Sigmoid colon (tissue), 7 donors: Measurements from ENCODE around the gene HS3ST4. TPM values are rescaled to one million over a fixed set of nuclear protein-coding genes. Genes with fewer than 3 reads are reported as not detected.

Experiments used
- DNase-seq: peaks from one replicate; pipeline ENCODE4 v3.0.0-alpha.2; 2019
- H3K27ac ChIP-seq, 4 donors: fragments of 200-600 bp; sonication (generic); one replicate each; pipeline ENCODE4 v1.5.1; 2016 to 2019; ENCODE audit warnings: mild to moderate bottlenecking in 1 of 4
- H3K27me3 ChIP-seq, 3 donors: fragments of 200-600 bp; sonication (generic); one replicate each; pipeline ENCODE4 v1.5.1; 2019; ENCODE audit warnings: mild to moderate bottlenecking in 1 of 3
- H3K36me3 ChIP-seq, 4 donors: fragments of 200-600 bp; sonication (generic); one replicate each; pipeline ENCODE4 v1.5.1; 2016 to 2019
- H3K4me1 ChIP-seq, 4 donors: fragments of 200-600 bp; sonication (generic); one replicate each; pipeline ENCODE4 v1.5.1; 2017 to 2019
- H3K4me3 ChIP-seq, 4 donors: fragments of 200-600 bp; sonication (generic); one replicate each; pipeline ENCODE4 v1.5.1; 2017 to 2019; ENCODE audit warnings: mild to moderate bottlenecking in 2 of 4, moderate library complexity in 1 of 4
- H3K9me3 ChIP-seq, 4 donors: fragments of 200-600 bp in 3 of 4; sonication (generic) in 3 of 4; one replicate each; pipeline versions ENCODE4 v1.5.1 to v1.6.1; 2013 to 2019
- CTCF ChIP-seq, 4 experiments: fragments of 450-650 bp in 3 of 4; fragments of 200-600 bp in 1 of 4; IDR thresholded peaks; one replicate each; pipeline ENCODE4 v1.5.1; 2016 to 2019; ENCODE audit warnings: antibody characterized with exemption in 4 of 4, mild to moderate bottlenecking in 3 of 4, moderate library complexity in 2 of 4
- EP300 ChIP-seq, 4 donors: sonication (generic); formaldehyde crosslinking; IDR thresholded peaks; one replicate each; pipeline ENCODE4 v1.6.1; 2017; ENCODE audit warnings: antibody characterized with exemption in 4 of 4
- POLR2A ChIP-seq, 2 donors: fragments of 450-650 bp; IDR thresholded peaks; one replicate each; pipeline ENCODE4 v1.6.1; 2016; ENCODE audit warnings: antibody characterized with exemption in 2 of 2, mild to moderate bottlenecking in 2 of 2, moderate library complexity in 2 of 2
- POLR2AphosphoS5 ChIP-seq, 4 donors: sonication (generic); formaldehyde crosslinking; IDR thresholded peaks; one replicate each; pipeline ENCODE4 v1.6.1; 2017; ENCODE audit warnings: antibody characterized with exemption in 4 of 4
- WGBS, 2 donors: extraction: QIAGEN DNeasy Blood & Tissue Kit; methylation state at CpG; one replicate each; pipeline ENCODE4 v1.1.7; 2013; 5-methylcytosine and 5-hydroxymethylcytosine counted together
- intact Hi-C: fragments of 100-400 bp; cut with DNase I; formaldehyde crosslinking; loops from one replicate; pipeline ENCODE4 v1.15.1; 2023
- polyA plus RNA-seq, 3 donors: library from polyadenylated mRNA; stranded (reverse); fragments of 200-250 nt; gene quantifications; one replicate each; pipeline ENCODE4 v1.2.3, GENCODE V29; 2013
- total RNA-seq, 4 donors: library from RNA; depleted of rRNA; stranded (reverse); fragments of >200 nt; gene quantifications; one replicate each; pipeline ENCODE4 v1.1.0, GENCODE V29; 2016
- donor health status: healthy with polysubstance abuse.
- donor health status: Bipolar disorder and iron deficiency.
- donor health status: healthy.

Gene HS3ST4
- total and polyA plus RNA-seq, 7 donors = 0.07 to 0.14 TPM; not detected in 5

DNA sequence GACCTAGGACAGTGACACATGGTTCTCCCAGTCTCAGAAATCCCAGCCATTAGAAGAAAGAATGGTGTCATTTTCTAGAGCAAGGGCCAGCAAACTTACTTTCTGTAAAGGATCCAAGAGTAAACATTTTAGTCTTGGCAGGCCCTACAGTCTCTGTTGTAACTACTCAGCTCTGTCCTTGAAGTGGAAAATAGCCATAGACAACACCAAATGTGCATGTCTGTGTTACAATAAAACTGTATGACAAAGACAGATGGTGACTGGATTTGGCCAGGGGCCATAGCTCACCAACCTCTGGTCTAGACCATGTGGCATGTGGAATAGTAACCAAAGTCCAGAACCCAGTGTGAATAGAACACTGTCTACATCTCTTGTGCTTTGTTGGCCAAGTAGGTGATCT, 286.5 kb downstream of the HS3ST4 start:
- H3K9me3 ChIP-seq = no peaks in the 10 kb centered on the region
- no peak overlapping the region for H3K4me3 ChIP-seq
- no peak for TF ChIP-seq CTCF (IDR thresholded peaks at IDR 0.05)
- TF ChIP-seq POLR2AphosphoS5 (IDR thresholded peaks at IDR 0.05) = no peak
- TF ChIP-seq EP300 (IDR thresholded peaks at IDR 0.05) = no peak
- TF ChIP-seq POLR2A (IDR thresholded peaks at IDR 0.05) = no peak
- no peaks in the 10 kb centered on the region for H3K36me3 ChIP-seq
- no peaks in the 10 kb centered on the region for H3K27me3 ChIP-seq
- no peaks in the 10 kb centered on the region for H3K4me1 ChIP-seq
- no peak for DNase-seq
- intact Hi-C loops = no loop called here
- H3K27ac ChIP-seq = no peak overlapping the region

- 14 to 60% methylated on average over 6 of the region's 6 CpGs for WGBS, 2 donors
- no peak overlapping the region for H3K4me3 ChIP-seq
- DNase-seq = no peak
- no peaks in the 10 kb centered on the region for H3K36me3 ChIP-seq
- H3K4me1 ChIP-seq = no peaks in the 10 kb centered on the region
- H3K9me3 ChIP-seq = no peaks in the 10 kb centered on the region
- TF ChIP-seq POLR2AphosphoS5 (IDR thresholded peaks at IDR 0.05) (no peak), POLR2A (IDR thresholded peaks at IDR 0.05) (no peak), EP300 (IDR thresholded peaks at IDR 0.05) (no peak), CTCF (IDR thresholded peaks at IDR 0.05) (no peak)
- intact Hi-C loops = no loop called here
- H3K27me3 ChIP-seq = no peaks in the 10 kb centered on the region
- no peak overlapping the region for H3K27ac ChIP-seq
These were observed 296.3 kb downstream of the HS3ST4 start for GRCh38 chr16:25988084-25988483.

DNA sequence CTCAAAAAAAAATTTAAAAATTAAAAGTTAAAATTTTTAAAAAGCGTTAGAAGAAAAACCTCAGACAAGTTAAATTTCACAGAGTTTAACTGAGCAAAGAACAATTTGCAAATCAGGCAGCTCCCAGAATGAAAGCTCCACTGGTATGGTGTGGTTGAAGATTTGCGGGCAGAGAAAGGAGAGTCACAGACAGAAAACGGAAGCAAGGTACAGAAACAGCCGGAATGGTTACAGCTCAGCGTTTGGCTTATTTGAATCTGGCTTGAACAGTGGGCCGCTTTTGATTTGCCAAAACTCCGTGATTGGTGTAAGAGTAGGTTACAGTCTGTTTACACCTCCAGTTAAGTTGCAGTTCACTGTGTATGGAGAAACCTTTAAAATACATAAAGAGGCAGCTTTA, 297.1 kb downstream of the HS3ST4 start:
- Histone ChIP-seq H3K36me3 (no peaks in the 10 kb centered on the region), H3K9me3 (no peaks in the 10 kb centered on the region), H3K4me3 (no peak overlapping the region), H3K27me3 (no peaks in the 10 kb centered on the region), H3K27ac (no peak overlapping the region), H3K4me1 (no peaks in the 10 kb centered on the region)
- 83 to 84% methylated on average over 7 of the region's 7 CpGs for WGBS, 2 donors
- DNase-seq = no peak
- intact Hi-C loops = no loop called here
- TF ChIP-seq EP300 (IDR thresholded peaks at IDR 0.05) (no peak), CTCF (IDR thresholded peaks at IDR 0.05) (no peak), POLR2AphosphoS5 (IDR thresholded peaks at IDR 0.05) (no peak), POLR2A (IDR thresholded peaks at IDR 0.05) (no peak)

GRCh38 chr16:25996052-25996451, 304.3 kb downstream of the HS3ST4 start:
- 78 to 81% methylated on average over 2 of the region's 2 CpGs for WGBS, 2 donors
- no peak overlapping the region for H3K27ac ChIP-seq
- intact Hi-C loops = no loop called here
- no peak for TF ChIP-seq CTCF (IDR thresholded peaks at IDR 0.05)
- no peak for TF ChIP-seq POLR2AphosphoS5 (IDR thresholded peaks at IDR 0.05)
- no peak for TF ChIP-seq EP300 (IDR thresholded peaks at IDR 0.05)
- TF ChIP-seq POLR2A (IDR thresholded peaks at IDR 0.05) = no peak
- H3K27me3 ChIP-seq = no peaks in the 10 kb centered on the region
- H3K4me3 ChIP-seq = no peak overlapping the region
- no peaks in the 10 kb centered on the region for H3K36me3 ChIP-seq
- DNase-seq = no peak
- no peaks in the 10 kb centered on the region for H3K4me1 ChIP-seq
- no peaks in the 10 kb centered on the region for H3K9me3 ChIP-seq

GRCh38 chr16:26005336-26005735, 313.6 kb downstream of the HS3ST4 start:
- Histone ChIP-seq H3K9me3 (peaks cover 0 to 7% (median 2%) of the 10 kb centered on the region in 4 donors), H3K36me3 (no peaks in the 10 kb centered on the region), H3K27me3 (no peaks in the 10 kb centered on the region), H3K27ac (no peak overlapping the region), H3K4me1 (no peaks in the 10 kb centered on the region), H3K4me3 (no peak overlapping the region)
- intact Hi-C loops = no loop called here
- TF ChIP-seq EP300 (IDR thresholded peaks at IDR 0.05) = no peak
- no peak for TF ChIP-seq CTCF (IDR thresholded peaks at IDR 0.05)
- no peak for TF ChIP-seq POLR2AphosphoS5 (IDR thresholded peaks at IDR 0.05)
- TF ChIP-seq POLR2A (IDR thresholded peaks at IDR 0.05) = no peak
- WGBS, 2 donors = 35 to 55% methylated on average over 5 of the region's 5 CpGs
- no peak for DNase-seq
